SK-N-SH (cell line): ENCODE results near the gene TBL1X.

Experiments
- EZH2phosphoT487 ChIP-seq: fragments of 200-600 bp; sonication (generic); IDR thresholded peaks from 2 replicates; pipeline ENCODE4 v1.6.1; 2017; ENCODE audit warnings: low read depth, mixed run types, mild to moderate bottlenecking, antibody characterized with exemption, moderate library complexity, borderline replicate concordance
- GABPA ChIP-seq: IDR thresholded peaks from 2 replicates; pipeline ENCODE4 v1.4.0; 2012; ENCODE audit warnings: low read depth, mild to moderate bottlenecking
- MXI1 ChIP-seq: IDR thresholded peaks from 2 replicates; pipeline ENCODE4 v1.6.1; 2012; ENCODE audit warnings: mild to moderate bottlenecking, low read depth, low read length, improper control_type of control experiment
- POLR2AphosphoS5 ChIP-seq: IDR thresholded peaks from 2 replicates; pipeline ENCODE4 v1.6.1; 2012; ENCODE audit warnings: low read depth, low read length
- RAD21 ChIP-seq: IDR thresholded peaks from 2 replicates; pipeline ENCODE4 v1.6.1; 2012; ENCODE audit warnings: mild to moderate bottlenecking, low read length
- RFX5 ChIP-seq: IDR thresholded peaks from 2 replicates; pipeline ENCODE4 v1.6.1; 2012; ENCODE audit warnings: mild to moderate bottlenecking, improper control_type of control experiment, low read length
- SMC3 ChIP-seq: IDR thresholded peaks from 2 replicates; pipeline ENCODE4 v1.6.1; 2012; ENCODE audit warnings: low read depth, low read length, improper control_type of control experiment
- TAF1 ChIP-seq: IDR thresholded peaks from 2 replicates; pipeline ENCODE4 v1.6.1; 2012; ENCODE audit warnings: low read depth, mild to moderate bottlenecking, low read length, moderate library complexity, borderline replicate concordance
- TCF12 ChIP-seq: IDR thresholded peaks from 2 replicates; pipeline ENCODE4 v1.4.0; 2012
- TF ChIP-seq, protein P1 (sequence below): fragments of 200-600 bp; sonication (generic); IDR thresholded peaks from 2 replicates; pipeline ENCODE4 v1.6.1; 2017; ENCODE audit warnings: antibody characterized with exemption, mild to moderate bottlenecking, moderate library complexity
- TF ChIP-seq, protein P2 (sequence below): IDR thresholded peaks from 2 replicates; pipeline ENCODE4 v1.4.0; 2012; ENCODE audit warnings: low read depth, borderline replicate concordance

DNA sequence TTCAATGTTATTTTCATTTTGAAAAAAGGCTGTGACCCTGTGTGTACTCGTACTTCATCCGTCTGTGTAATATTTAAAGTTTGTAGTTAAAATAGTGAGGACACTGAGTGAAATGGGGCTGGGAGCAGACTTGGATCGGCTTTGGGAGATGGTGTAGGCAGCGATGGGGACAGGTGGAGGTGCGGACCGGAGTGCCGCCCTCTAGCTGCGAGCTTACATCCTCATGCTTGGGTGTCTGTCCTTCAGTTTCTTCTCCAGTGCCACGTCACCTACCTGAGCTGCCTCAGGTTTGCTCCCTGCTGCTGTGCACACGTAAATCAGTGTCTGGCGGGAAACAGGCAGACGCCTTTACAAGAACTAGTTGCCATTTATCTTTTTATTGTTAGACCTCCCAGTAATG is 154.7 kb downstream of the TBL1X start:
- TF ChIP-seq, protein P1, sequence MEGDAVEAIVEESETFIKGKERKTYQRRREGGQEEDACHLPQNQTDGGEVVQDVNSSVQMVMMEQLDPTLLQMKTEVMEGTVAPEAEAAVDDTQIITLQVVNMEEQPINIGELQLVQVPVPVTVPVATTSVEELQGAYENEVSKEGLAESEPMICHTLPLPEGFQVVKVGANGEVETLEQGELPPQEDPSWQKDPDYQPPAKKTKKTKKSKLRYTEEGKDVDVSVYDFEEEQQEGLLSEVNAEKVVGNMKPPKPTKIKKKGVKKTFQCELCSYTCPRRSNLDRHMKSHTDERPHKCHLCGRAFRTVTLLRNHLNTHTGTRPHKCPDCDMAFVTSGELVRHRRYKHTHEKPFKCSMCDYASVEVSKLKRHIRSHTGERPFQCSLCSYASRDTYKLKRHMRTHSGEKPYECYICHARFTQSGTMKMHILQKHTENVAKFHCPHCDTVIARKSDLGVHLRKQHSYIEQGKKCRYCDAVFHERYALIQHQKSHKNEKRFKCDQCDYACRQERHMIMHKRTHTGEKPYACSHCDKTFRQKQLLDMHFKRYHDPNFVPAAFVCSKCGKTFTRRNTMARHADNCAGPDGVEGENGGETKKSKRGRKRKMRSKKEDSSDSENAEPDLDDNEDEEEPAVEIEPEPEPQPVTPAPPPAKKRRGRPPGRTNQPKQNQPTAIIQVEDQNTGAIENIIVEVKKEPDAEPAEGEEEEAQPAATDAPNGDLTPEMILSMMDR = no peak
- TF ChIP-seq RAD21 (no peak), TAF1 (no peak), RFX5 (no peak), SMC3 (no peak), EZH2phosphoT487 (no peak), TCF12 (no peak), GABPA (no peak), MXI1 (no peak), POLR2AphosphoS5 (no peak)
- TF ChIP-seq, protein P2, sequence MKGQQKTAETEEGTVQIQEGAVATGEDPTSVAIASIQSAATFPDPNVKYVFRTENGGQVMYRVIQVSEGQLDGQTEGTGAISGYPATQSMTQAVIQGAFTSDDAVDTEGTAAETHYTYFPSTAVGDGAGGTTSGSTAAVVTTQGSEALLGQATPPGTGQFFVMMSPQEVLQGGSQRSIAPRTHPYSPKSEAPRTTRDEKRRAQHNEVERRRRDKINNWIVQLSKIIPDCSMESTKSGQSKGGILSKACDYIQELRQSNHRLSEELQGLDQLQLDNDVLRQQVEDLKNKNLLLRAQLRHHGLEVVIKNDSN = no peak
